Cerebellar nuclear complex (tissue), 1 donor: ENCODE data around the gene NAT8L.

Source experiments
- DNase-seq, 2 experiments: peaks; one replicate each; lab custom pipeline; 2025; lab: John Stamatoyannopoulos, UW

The NAT8L gene

GRCh38 chr4:2094545-2094944 is 35.4 kb downstream of the NAT8L start:
- DNase-seq: no peak

- DNase-seq: no peak
Observed at GRCh38 chr4:2095236-2096072, 36.3 kb downstream of the NAT8L start.

GRCh38 chr4:2096073-2096609 is 37.0 kb downstream of the NAT8L start:
- no peak for DNase-seq

- DNase-seq: no peak
Observed at GRCh38 chr4:2101346-2102044, 42.4 kb downstream of the NAT8L start.

- DNase-seq: no peak
Observed at GRCh38 chr4:2102045-2102883, 43.1 kb downstream of the NAT8L start.

- no peak for DNase-seq
Observed at GRCh38 chr4:2103127-2103842, 44.2 kb downstream of the NAT8L start.

GRCh38 chr4:2103843-2104547 is 44.9 kb downstream of the NAT8L start:
- no peak for DNase-seq

- no peak for DNase-seq
Observed at GRCh38 chr4:2104556-2105345, 45.6 kb downstream of the NAT8L start.

- DNase-seq: no peak
Observed at GRCh38 chr4:2105559-2105958, 46.4 kb downstream of the NAT8L start.

GRCh38 chr4:2116687-2117400 is 57.7 kb downstream of the NAT8L start:
- DNase-seq: no peak
